ENCODE data around the gene SP140L. TPM values are rescaled to one million over a fixed set of nuclear protein-coding genes. Genes with fewer than 3 reads are reported as not detected.
"Not testable (repeated sequence)": the region's sequence is repeated elsewhere in the genome, so short reads cannot be mapped to it uniquely, and the experiment has no call there.

Gene SP140L
- total RNA-seq, 1 experiment from 2014 or later: 6.0 TPM

DNA sequence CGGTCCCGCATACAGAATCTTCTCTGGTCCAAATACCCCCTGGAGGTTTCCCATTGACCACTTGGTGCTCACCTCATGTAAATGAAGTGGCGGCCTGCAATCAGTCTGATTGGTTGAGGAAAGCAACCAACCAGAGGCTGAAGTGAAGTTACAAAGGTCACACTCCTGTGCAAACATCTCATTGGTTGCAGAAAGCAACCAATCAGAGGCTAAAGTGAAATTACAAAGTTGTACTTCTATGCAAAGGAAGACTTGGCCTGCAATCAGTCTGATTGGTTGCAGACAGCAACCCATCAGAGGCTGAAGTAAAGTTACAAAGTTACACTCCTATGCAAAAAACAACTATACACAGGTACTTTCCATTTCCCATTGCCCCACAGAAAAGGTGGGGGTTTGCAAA lies 86.5 kb downstream of the SP140L start:
- no peaks in the 10 kb centered on the region for H3K36me3 ChIP-seq (replicated peaks; ENCODE audit: control insufficient read depth, insufficient read depth, low read length)
- no peak overlapping the region for H3K4me3 ChIP-seq (ENCODE audit: insufficient read depth, low read depth, low read length)
- no peak for DNase-seq
- H3K27me3 ChIP-seq (ENCODE audit: control insufficient read depth, insufficient read depth, low read length): peaks cover 26% of the 10 kb centered on the region

DNA sequence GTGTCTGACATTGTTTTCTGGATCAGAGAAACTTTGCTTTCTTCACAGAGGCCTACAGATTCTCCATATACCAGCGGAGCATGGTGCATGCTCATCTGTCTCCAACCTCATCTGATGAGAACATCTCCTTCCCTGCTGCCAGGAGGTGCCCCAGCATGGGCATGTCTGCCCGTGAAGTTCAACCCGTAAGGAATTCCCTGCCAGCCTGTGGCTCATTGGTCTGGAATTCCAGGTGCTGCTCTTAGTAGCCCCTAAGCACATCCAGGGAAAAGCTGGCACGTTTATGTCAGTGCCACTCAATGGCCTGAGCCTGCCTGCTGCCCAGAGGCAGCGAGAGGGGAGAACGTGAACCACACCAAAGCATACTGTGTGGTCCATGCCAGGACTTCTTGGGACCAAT lies 87.3 kb downstream of the SP140L start:
- Histone ChIP-seq H3K4me3 (ENCODE audit: insufficient read depth, low read depth, low read length) (no peak overlapping the region), H3K27me3 (ENCODE audit: control insufficient read depth, insufficient read depth, low read length) (peaks cover 26% of the 10 kb centered on the region), H3K36me3 (replicated peaks; ENCODE audit: control insufficient read depth, insufficient read depth, low read length) (no peaks in the 10 kb centered on the region)
- no peak for DNase-seq

DNA sequence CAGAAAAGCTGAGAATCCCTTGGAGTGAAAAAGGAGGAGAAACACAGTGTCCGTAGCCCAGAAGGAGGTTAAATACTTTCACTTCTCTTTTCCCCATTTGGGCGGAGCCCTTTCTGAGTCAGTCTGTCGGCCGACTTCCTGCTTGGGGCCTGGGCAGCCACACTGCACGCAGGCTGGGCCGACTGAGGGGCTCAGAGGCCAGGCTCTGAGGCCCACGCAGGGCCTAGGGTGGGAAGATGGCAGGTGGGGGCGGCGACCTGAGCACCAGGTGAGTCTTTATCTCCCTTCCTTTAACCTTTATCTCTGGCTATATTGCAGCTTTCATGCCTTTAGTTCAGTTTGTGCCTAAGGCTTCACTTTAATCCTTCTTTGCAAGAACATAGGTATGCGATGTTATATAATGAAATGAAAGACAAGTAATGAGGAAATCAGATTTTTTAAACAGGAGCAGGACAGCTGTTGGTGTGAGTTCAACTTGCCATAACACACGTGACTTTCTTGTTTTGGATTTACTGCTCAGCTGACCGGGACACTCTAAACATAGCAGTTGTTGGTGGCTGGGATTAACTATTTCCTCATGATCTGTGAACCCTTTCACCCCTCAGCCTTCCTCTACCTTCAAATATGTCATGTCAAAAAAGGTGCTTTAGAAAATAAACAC lies 89.2 kb downstream of the SP140L start, which contains the start of gene SP100:
Gene SP100 (plus strand): TSS at position 141 of the 661 bp plus-strand sequence. CDS start 96 bp downstream, at position 237.
- Histone ChIP-seq H3K36me3 (replicated peaks; ENCODE audit: control insufficient read depth, insufficient read depth, low read length) (no peaks in the 10 kb centered on the region), H3K27me3 (ENCODE audit: control insufficient read depth, insufficient read depth, low read length) (peaks cover 15% of the 10 kb centered on the region), H3K4me3 (ENCODE audit: insufficient read depth, low read depth, low read length) (no peak within 1 kb of the TSS)
- peak; percentile 32 for DNase-seq

DNA sequence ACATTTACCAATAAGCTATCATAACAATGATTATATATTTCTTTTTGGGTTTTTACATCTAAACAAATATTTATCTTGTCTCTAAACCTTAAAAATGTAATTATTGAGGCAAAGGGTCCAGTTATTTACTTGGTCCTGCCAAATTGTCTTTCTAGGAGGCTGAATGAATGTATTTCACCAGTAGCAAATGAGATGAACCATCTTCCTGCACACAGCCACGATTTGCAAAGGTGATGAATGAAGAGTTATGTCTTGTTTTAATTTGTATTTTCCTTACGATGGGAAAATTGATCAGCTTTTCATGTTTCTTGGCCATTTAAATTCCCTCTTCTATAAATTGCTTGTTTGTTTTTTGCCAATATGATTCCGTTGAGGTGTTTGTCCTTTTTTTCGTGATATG lies 90.4 kb downstream of the SP140L start:
- H3K36me3 ChIP-seq (replicated peaks; ENCODE audit: control insufficient read depth, insufficient read depth, low read length): no peaks in the 10 kb centered on the region
- H3K4me3 ChIP-seq (ENCODE audit: insufficient read depth, low read depth, low read length): no peak overlapping the region
- H3K27me3 ChIP-seq (ENCODE audit: control insufficient read depth, insufficient read depth, low read length): peaks cover 7% of the 10 kb centered on the region
- DNase-seq: no peak

DNA sequence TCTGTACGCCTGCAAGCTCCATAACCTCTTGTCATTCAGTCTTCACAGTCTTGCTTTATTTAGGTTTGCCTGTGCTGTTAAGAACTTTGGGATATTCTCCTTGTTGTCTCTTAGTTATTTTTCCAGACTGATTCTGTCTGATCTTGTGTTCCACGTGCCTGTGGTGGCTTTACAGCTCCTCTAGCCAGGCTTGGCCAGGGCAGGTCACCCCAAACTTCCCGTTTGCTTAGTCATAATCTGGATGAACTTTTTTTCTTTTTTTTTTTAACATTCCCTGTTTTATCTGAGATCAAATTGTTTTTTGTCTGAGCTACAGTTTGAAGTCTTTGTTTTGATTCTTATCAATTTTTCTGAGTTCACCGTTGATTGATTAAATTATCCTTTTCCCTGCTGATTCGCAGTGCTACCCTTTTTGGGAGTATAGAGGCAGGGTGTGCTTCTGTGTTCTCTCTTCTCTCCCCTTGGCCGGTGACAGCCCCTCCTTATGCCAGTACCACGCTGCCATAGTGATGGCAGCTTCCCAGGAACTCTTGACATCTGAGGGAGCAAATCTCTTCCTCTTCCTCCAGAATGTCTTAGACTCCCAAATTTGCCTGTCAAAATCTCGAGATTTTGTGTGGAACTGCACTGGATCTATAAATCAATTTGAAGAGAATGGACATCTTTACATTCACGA lies 91.5 kb downstream of the SP140L start:
- H3K27me3 ChIP-seq (ENCODE audit: control insufficient read depth, insufficient read depth, low read length): no peaks in the 10 kb centered on the region
- H3K36me3 ChIP-seq (replicated peaks; ENCODE audit: control insufficient read depth, insufficient read depth, low read length): no peaks in the 10 kb centered on the region
- no peak for DNase-seq
- no peak overlapping the region for H3K4me3 ChIP-seq (ENCODE audit: insufficient read depth, low read depth, low read length)

DNA sequence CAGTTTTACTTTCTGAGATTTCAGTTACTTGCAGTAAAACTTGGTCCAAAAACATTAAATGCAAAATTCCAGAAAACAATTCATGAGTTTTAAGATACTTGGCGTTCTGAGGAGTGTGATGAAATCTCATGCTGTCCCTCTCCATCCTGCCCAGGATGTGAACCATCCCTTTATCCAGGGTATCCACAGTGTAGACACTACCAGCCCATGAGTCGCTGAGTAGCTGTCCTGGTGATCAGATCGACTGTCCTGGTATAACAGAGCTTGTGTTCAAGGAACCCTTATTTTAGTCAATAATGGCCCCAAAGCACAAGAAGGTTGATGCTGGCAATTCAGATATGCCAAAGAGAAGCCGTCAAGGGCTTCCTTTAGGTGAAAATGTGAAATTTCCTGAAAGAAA lies 92.2 kb downstream of the SP140L start:
- Histone ChIP-seq H3K27me3 (ENCODE audit: control insufficient read depth, insufficient read depth, low read length) (no peaks in the 10 kb centered on the region), H3K4me3 (ENCODE audit: insufficient read depth, low read depth, low read length) (no peak overlapping the region), H3K36me3 (replicated peaks; ENCODE audit: control insufficient read depth, insufficient read depth, low read length) (no peaks in the 10 kb centered on the region)
- no peak for DNase-seq

DNA sequence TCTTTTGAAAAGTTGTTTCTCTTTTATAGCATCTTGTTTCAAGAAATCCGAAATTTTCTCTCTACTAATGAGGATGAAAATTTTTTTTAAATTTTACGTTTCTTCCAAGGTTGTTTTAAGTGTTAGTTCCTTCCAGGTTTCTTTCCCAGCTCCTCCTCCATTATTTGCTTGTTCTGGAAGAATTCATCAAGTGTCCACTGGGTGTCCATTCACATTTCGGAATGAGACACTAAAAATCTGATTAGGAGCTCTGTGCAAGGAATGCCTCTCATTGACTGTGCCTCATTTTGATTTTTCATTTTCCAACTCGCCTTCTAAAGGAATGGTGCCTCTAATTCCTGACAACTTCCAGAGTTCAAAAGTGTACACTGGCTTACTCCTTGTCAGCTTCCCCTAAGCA lies 95.2 kb downstream of the SP140L start:
- no peaks in the 10 kb centered on the region for H3K27me3 ChIP-seq (ENCODE audit: control insufficient read depth, insufficient read depth, low read length)
- no peak for DNase-seq
- H3K36me3 ChIP-seq (replicated peaks; ENCODE audit: control insufficient read depth, insufficient read depth, low read length): no peaks in the 10 kb centered on the region
- H3K4me3 ChIP-seq (ENCODE audit: insufficient read depth, low read depth, low read length): no peak overlapping the region

DNA sequence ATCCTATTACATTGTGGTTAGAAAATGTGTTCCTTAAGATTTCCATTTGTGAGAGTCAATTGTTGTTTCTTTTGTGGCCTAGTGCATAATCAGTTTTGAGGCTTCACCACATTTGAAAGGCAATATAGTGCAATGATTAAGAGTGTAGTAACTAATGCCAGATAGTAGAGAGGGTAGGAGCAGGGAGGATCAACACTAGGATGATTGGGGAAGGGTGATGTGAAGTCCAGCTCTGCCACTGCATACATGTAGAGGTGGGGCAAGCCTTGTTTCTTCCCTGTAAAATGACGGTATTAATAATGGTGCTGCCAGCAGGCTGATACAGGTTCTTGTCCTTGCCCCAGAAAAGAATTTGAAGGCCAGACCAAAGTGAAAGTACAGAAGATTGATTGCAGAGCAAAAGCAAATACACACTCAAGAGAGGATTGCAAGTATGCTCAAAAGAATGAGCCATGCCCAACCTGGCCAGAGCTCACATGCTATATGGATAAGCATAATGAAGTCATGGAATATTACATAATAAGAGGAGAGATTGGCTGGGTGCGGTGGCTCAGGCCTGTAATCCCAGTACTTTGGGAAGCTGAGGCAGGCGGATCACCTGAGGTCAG lies 97.0 kb downstream of the SP140L start:
- no peak overlapping the region for H3K4me3 ChIP-seq (ENCODE audit: insufficient read depth, low read depth, low read length)
- no peak for DNase-seq
- H3K27me3 ChIP-seq (ENCODE audit: control insufficient read depth, insufficient read depth, low read length): no peaks in the 10 kb centered on the region
- no peaks in the 10 kb centered on the region for H3K36me3 ChIP-seq (replicated peaks; ENCODE audit: control insufficient read depth, insufficient read depth, low read length)

DNA sequence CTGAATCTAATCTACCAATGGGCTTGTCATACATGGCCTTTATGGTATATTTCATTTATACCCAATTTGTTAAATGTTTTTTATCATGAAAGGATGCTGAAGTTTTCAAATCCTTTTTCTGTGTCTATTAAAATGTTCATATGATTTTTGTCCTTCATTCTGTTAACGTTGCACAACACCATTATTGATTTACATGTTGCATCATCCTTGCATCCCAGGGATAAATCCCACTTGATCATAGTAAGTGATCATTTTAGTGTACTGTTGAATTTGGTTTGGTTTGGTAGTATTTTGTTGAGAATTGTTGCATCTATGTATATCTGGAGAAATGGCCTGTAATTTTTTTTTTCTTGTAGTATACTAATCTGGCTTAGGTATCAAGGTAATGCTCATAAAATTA lies 98.4 kb downstream of the SP140L start:
- H3K36me3 ChIP-seq (replicated peaks; ENCODE audit: control insufficient read depth, insufficient read depth, low read length): no peaks in the 10 kb centered on the region
- no peak for DNase-seq
- no peaks in the 10 kb centered on the region for H3K27me3 ChIP-seq (ENCODE audit: control insufficient read depth, insufficient read depth, low read length)
- H3K4me3 ChIP-seq (ENCODE audit: insufficient read depth, low read depth, low read length): no peak overlapping the region

DNA sequence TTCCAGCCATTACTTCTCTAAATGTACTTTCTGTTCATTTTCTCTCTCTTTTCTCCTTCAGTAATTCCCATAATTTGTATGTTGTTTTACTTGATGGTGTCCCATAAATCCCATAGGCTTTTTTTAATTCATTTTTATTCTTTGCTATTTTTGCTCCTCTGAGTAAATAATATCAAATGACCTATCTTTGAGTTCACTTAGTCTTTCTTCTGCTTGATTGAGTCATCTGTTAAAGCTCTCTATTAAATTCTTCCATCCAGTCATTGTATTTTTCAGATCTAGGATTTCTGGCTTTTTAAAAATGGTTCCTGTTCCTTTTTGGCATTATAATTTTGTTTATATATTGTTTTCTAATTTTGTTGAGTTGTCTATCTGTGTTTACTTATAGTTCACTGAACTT lies 102.5 kb downstream of the SP140L start:
- no peak for DNase-seq
- Histone ChIP-seq H3K4me3 (ENCODE audit: insufficient read depth, low read depth, low read length) (no peak overlapping the region), H3K27me3 (ENCODE audit: control insufficient read depth, insufficient read depth, low read length) (no peaks in the 10 kb centered on the region), H3K36me3 (replicated peaks; ENCODE audit: control insufficient read depth, insufficient read depth, low read length) (no peaks in the 10 kb centered on the region)

DNA sequence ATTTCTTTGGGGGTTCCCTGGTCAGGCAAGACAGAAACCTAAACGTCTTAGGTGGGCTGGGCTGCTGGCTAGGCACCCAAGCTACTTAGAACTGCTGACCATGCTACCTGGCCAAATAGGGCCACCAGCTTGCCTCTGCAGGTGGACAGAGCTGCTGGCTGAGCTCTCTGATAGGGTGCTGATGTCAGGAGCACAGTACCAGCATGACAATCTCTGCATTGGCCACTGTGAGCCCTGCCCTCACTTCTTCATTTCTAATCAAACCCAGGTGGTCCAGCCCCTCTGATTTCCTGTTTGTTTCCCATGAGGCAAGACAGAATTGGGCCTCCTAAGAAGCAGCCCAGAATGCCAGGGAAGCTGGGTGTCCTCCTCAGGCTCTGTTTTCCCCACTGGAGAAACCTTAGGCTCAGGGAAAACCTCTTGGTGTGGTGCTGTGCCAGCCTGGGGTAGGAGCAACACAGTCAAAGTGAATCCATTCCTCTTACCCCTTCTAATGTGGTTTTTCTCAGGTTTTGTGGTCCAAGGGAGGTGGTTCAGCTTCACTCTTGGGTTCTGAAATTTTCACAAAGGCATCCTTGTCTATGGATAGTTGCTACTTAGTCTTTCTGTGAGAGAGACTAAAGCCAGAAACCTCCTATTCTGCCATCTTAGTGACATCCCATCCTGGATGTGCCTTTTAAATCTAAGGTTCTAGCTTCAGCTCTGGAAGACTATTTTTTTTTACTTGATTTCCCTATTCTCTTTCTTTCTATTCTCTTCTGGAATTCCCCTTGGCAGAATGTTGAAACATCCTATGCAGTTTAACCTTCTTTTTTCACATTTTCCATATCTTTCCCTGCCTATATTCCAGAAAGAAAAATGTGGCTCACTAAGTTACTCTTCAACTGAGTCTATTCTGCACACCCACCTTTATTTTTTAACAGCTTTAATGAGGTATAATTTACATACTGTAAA lies 104.2 kb downstream of the SP140L start:
- no peak overlapping the region for H3K4me3 ChIP-seq (ENCODE audit: insufficient read depth, low read depth, low read length)
- H3K27me3 ChIP-seq (ENCODE audit: control insufficient read depth, insufficient read depth, low read length): no peaks in the 10 kb centered on the region
- H3K36me3 ChIP-seq (replicated peaks; ENCODE audit: control insufficient read depth, insufficient read depth, low read length): no peaks in the 10 kb centered on the region
- no peak for DNase-seq

DNA sequence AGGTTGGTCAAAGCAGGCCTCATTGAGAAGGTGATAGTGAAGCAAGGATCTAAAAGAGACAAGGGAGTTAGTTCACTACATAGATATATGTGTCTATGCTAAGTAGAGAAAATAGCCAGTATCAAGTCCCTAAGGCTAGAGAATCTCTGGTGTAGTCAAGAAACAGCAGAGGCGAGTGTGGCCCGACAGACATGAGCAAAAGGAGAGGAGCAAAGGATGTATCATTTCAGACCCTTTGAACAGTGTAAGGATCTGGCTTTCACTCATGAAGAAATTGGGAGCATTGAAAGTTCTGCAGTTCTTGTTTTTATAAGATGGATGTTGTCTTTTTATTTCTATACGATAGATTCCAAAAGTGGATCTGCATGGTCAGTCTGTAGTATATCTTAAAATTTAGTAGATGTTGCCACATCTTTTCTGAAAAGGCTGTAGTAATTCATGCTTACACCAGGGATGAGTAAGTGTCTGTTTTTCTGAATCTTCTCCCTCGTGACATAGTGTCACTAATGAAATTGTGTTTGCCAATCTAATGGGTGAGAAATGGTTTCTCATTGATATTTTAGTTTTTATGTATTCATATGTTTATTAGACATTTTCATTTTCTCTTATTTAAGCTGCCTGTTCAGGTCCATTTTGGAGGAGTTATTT lies 107.8 kb downstream of the SP140L start:
- H3K27me3 ChIP-seq (ENCODE audit: control insufficient read depth, insufficient read depth, low read length): no peaks in the 10 kb centered on the region
- H3K4me3 ChIP-seq (ENCODE audit: insufficient read depth, low read depth, low read length): no peak overlapping the region
- no peak for DNase-seq
- no peaks in the 10 kb centered on the region for H3K36me3 ChIP-seq (replicated peaks; ENCODE audit: control insufficient read depth, insufficient read depth, low read length)

DNA sequence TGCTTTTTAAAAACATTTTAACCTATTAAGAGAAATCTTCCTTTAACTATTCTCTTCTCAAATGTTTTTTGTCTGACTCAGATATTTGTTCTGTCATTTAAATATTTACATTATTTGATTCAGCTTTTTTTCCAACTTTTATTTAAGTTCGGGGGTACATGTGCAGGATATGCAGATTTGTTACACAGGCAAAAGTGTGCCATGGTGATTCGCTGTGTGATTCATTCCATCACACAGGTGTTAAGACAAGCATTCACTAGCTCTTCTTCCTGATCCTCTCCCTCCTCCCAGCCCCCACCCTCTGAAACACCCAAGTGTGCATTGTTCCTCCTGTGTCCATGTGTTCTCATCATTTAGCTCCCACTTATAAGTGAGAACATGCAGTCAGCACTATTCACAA lies 108.4 kb downstream of the SP140L start:
- H3K27me3 ChIP-seq (ENCODE audit: control insufficient read depth, insufficient read depth, low read length): no peaks in the 10 kb centered on the region
- no peak for DNase-seq
- no peaks in the 10 kb centered on the region for H3K36me3 ChIP-seq (replicated peaks; ENCODE audit: control insufficient read depth, insufficient read depth, low read length)
- no peak overlapping the region for H3K4me3 ChIP-seq (ENCODE audit: insufficient read depth, low read depth, low read length)

DNA sequence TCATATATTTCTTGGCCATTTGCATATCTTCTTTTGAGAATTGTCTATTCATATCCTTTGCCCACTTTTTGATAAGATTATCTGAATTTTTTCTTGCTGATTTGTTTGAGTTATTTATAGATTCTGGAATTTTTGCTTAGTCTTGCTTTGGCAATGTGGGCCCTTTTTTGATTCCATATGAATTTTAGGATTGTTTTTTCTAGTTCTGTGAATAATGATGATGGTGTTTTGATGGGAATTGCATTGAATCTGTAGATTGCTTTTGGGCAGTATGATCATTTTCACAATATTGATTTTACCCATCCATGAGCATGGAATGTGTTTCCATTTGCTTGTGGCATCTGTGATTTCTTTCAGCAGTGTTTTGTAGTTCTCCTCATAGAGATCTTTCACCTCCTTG lies 112.1 kb downstream of the SP140L start:
- not testable (repeated sequence) for H3K4me3 ChIP-seq (ENCODE audit: insufficient read depth, low read depth, low read length); H3K36me3 ChIP-seq (replicated peaks; ENCODE audit: control insufficient read depth, insufficient read depth, low read length); DNase-seq; H3K27me3 ChIP-seq (ENCODE audit: control insufficient read depth, insufficient read depth, low read length)

Data from H7 (cell line).